GM12878 (cell line): ENCODE results near the gene LRRN2. TPM values are rescaled to one million over a fixed set of nuclear protein-coding genes. Genes with fewer than 3 reads are reported as not detected.

Experiments used
- ASH2L ChIP-seq: fragments of 300-600, 200-600 bp; sonication (generic); IDR thresholded peaks from 2 replicates; pipeline ENCODE4 v1.6.1; 2017; ENCODE audit warnings: low read depth, mild to moderate bottlenecking, borderline replicate concordance
- ATF7 ChIP-seq: fragments of 450-650 bp; IDR thresholded peaks from 2 replicates; pipeline ENCODE4 v1.6.1; 2016; ENCODE audit warnings: low read depth, mild to moderate bottlenecking
- BHLHE40 ChIP-seq, 2 experiments: fragments of 450-650 bp in 1 of 2; IDR thresholded peaks; 2 replicates each; pipeline ENCODE4 v1.6.1; 2011 to 2017; ENCODE audit warnings: low read depth in 2 of 2, borderline replicate concordance in 1 of 2, improper control_type of control experiment in 1 of 2, low read length in 1 of 2, mild to moderate bottlenecking in 1 of 2
- CBX3 ChIP-seq: fragments of 200-600 bp; sonication (generic); IDR thresholded peaks from 2 replicates; pipeline ENCODE4 v1.6.1; 2016; ENCODE audit warnings: low read depth, borderline replicate concordance
- CHD2 ChIP-seq: IDR thresholded peaks from 2 replicates; pipeline ENCODE4 v1.6.1; 2011; ENCODE audit warnings: low read depth, low read length, improper control_type of control experiment, borderline replicate concordance
- CHD4 ChIP-seq: fragments of 200-600 bp; sonication (generic); IDR thresholded peaks from 2 replicates; pipeline ENCODE4 v1.6.1; 2016; ENCODE audit warnings: mild to moderate bottlenecking
- CREM ChIP-seq: IDR thresholded peaks from 2 replicates; pipeline ENCODE4 v1.6.1; 2014; ENCODE audit warnings: antibody characterized with exemption, low read depth
- E2F8 ChIP-seq: fragments of 450-650 bp; IDR thresholded peaks from 2 replicates; pipeline ENCODE4 v1.6.1; 2018; ENCODE audit warnings: mild to moderate bottlenecking, low read depth, moderate library complexity; ENCODE audit not compliant: partially characterized antibody
- EED ChIP-seq: sonication (generic); IDR thresholded peaks from 2 replicates; pipeline ENCODE4 v1.6.1; 2016; ENCODE audit warnings: antibody characterized with exemption, low read depth
- EGR1 ChIP-seq, 2 experiments: IDR thresholded peaks; 1 replicate in 1 of 2; 2 replicates in 1 of 2; pipeline ENCODE4 v1.6.1; 2011 to 2012; ENCODE audit warnings: low read depth in 2 of 2, low read length in 2 of 2, borderline replicate concordance in 1 of 2, mild to moderate bottlenecking in 1 of 2, moderate library complexity in 1 of 2
- HDAC6 ChIP-seq: fragments of 200-600 bp; sonication (generic); IDR thresholded peaks from one replicate; pipeline ENCODE4 v1.8.0; 2017; ENCODE audit warnings: antibody characterized with exemption; ENCODE audit not compliant: unreplicated experiment
- HDGF ChIP-seq: fragments of 450-650 bp; IDR thresholded peaks from 2 replicates; pipeline ENCODE4 v1.6.1; 2016; ENCODE audit warnings: antibody characterized with exemption
- IKZF1 ChIP-seq: fragments of 450-650 bp; conservative IDR thresholded peaks from 2 replicates; pipeline ENCODE4 v1.6.1; 2017; ENCODE audit warnings: antibody characterized with exemption, mild to moderate bottlenecking
- IRF4 ChIP-seq: IDR thresholded peaks from 2 replicates; pipeline ENCODE4 v1.6.1; 2011; ENCODE audit warnings: low read depth, low read length
- MEF2A ChIP-seq: IDR thresholded peaks from 2 replicates; pipeline ENCODE4 v1.6.1; 2011; ENCODE audit warnings: low read depth, mild to moderate bottlenecking, low read length, moderate library complexity; ENCODE audit not compliant: insufficient read depth
- MEF2B ChIP-seq: fragments of 450-650 bp; IDR thresholded peaks from 2 replicates; pipeline ENCODE4 v1.6.1; 2018; ENCODE audit warnings: mild to moderate bottlenecking, moderate library complexity; ENCODE audit not compliant: partially characterized antibody, poor library complexity, severe bottlenecking
- POLR2A ChIP-seq: IDR thresholded peaks from 2 replicates; pipeline ENCODE4 v1.6.1; 2011; ENCODE audit warnings: low read depth, mild to moderate bottlenecking, low read length
- RELB ChIP-seq: fragments of 450-650 bp; IDR thresholded peaks from 2 replicates; pipeline ENCODE4 v1.6.1; 2017; ENCODE audit warnings: low read depth, mild to moderate bottlenecking, moderate library complexity
- RUNX3 ChIP-seq: IDR thresholded peaks from 2 replicates; pipeline ENCODE4 v1.6.1; 2012; ENCODE audit warnings: low read length, inconsistent platforms
- SPI1 ChIP-seq: IDR thresholded peaks from 2 replicates; pipeline ENCODE4 v1.6.1; 2011; ENCODE audit warnings: low read depth, mild to moderate bottlenecking, low read length, moderate library complexity, borderline replicate concordance; ENCODE audit not compliant: insufficient read depth
- SUPT20H ChIP-seq: IDR thresholded peaks from 2 replicates; pipeline ENCODE4 v1.6.1; 2011; ENCODE audit warnings: low read depth, mild to moderate bottlenecking, low read length, moderate library complexity, borderline replicate concordance; ENCODE audit not compliant: control insufficient read depth
- SUZ12 ChIP-seq: fragments of 200-600 bp; sonication (generic); IDR thresholded peaks from one replicate; pipeline ENCODE4 v1.6.1; 2018; ENCODE audit warnings: antibody characterized with exemption, mild to moderate bottlenecking; ENCODE audit not compliant: unreplicated experiment
- ZNF274 ChIP-seq: IDR thresholded peaks from one replicate; pipeline ENCODE4 v1.8.0; 2011; ENCODE audit not compliant: insufficient read length, insufficient read depth
- polyA plus RNA-seq, 11 experiments: library from polyadenylated mRNA; depleted of rRNA in 4 of 11; unstranded in 6 of 11; stranded (reverse) in 5 of 11; fragments of >200 nt; fragmentation: Nextera tagmentation in 4 of 11; fragmentation: Illumina TruSeq in 1 of 11; extraction: Ambion mirVana in 4 of 11; extraction: Trizol in 1 of 11; gene quantifications; 1 replicate in 1 of 11; 2 replicates in 10 of 11; pipeline versions ENCODE4 v1.2.1 to v1.2.3, GENCODE V29; 2011 to 2016; ENCODE audit warnings: inconsistent platforms in 2 of 11, missing spikeins in 2 of 11, low read depth in 1 of 11
- total RNA-seq, 4 experiments: library from RNA; depleted of rRNA in 3 of 4; stranded (reverse); fragments of >200 nt in 3 of 4; fragmentation: Illumina TruSeq in 1 of 4; extraction: Trizol in 1 of 4; gene quantifications; 2 replicates each; pipeline versions ENCODE4 v1.2.1 to v1.2.3, GENCODE V29; 2013 to 2021

LRRN2 gene
- total and polyA plus RNA-seq, 10 of the 15 experiments (the other 5 are each of a cell fraction or from before 2014, with no cell fraction given) = not detected

- TF ChIP-seq IRF4 (peak; percentile 52; the same call in 1 of the 2 replicates), E2F8 (no peak), RELB (peak; percentile 88), CHD4 (no peak), BHLHE40 (IDR thresholded peaks at IDR 0.05; ENCODE audit: borderline replicate concordance in 1 of 2, low read depth in 2 of 2, low read length in 1 of 2) (peak; percentile 22 to 44; a peak in 2 of 4 replicates), ZNF274 (no peak), EED (peak; percentile 90), RUNX3 (peak; percentile 83), HDGF (peak; percentile 76), POLR2A (peak; percentile 37), CREM (no peak), SPI1 (peak; percentile 79), ATF7 (peak; percentile 60), EGR1 (IDR thresholded peaks at IDR 0.05; ENCODE audit: borderline replicate concordance in 1 of 2, low read depth in 2 of 2, low read length in 2 of 2) (0 out of 3 replicates have a peak, but pooled peaks of 1 of the 2 experiments have one; percentile 2), MEF2A (no peak), ASH2L (no peak), CBX3 (no peak), SUZ12 (no peak), IKZF1 (peak; percentile 82), MEF2B (peak; percentile 90), HDAC6 (no peak), CHD2 (peak; percentile 45; the same call in 1 of the 2 replicates), SUPT20H (no peak)
These were observed 106.5 kb downstream of the LRRN2 start (continued) for GRCh38 chr1:204578867-204579664.
